Epithelial cell of esophagus (primary cell): Measurements from ENCODE around the gene SRPK2.

Experiments used
- DNase-seq: peaks from one replicate; pipeline ENCODE4 v3.0.0; 2010; ENCODE audit warnings: low read depth
- H3K4me3 ChIP-seq: 2 replicates; pipeline ENCODE4 v1.5.1; 2011; ENCODE audit warnings: mild to moderate bottlenecking, low read length, control low read depth
- CTCF ChIP-seq: IDR thresholded peaks from 2 replicates; pipeline ENCODE4 v1.5.1; 2011; ENCODE audit warnings: low read depth, mild to moderate bottlenecking, low read length, control low read depth, inconsistent platforms; ENCODE audit not compliant: insufficient read depth; ENCODE audit errors: missing control alignments

SRPK2 gene

GRCh38 chr7:105136221-105136620 lies 252.5 kb downstream of the SRPK2 start:
- no peak for DNase-seq
- peak; percentile 6 for TF ChIP-seq CTCF
- H3K4me3 ChIP-seq, result no peak overlapping the region

GRCh38 chr7:105133986-105134655 lies 254.6 kb downstream of the SRPK2 start:
- DNase-seq, result no peak
- H3K4me3 ChIP-seq, result no peak overlapping the region
- TF ChIP-seq CTCF, result no peak

GRCh38 chr7:105133358-105133757 lies 255.4 kb downstream of the SRPK2 start:
- no peak for DNase-seq
- H3K4me3 ChIP-seq, result no peak overlapping the region
- TF ChIP-seq CTCF, result no peak

GRCh38 chr7:105132835-105133234 lies 255.9 kb downstream of the SRPK2 start:
- DNase-seq, result no peak
- TF ChIP-seq CTCF, result no peak
- no peak overlapping the region for H3K4me3 ChIP-seq

GRCh38 chr7:105132335-105132734 lies 256.4 kb downstream of the SRPK2 start:
- H3K4me3 ChIP-seq, result no peak overlapping the region
- DNase-seq, result no peak
- no peak for TF ChIP-seq CTCF

- TF ChIP-seq CTCF, result no peak
- no peak for DNase-seq
Observed at GRCh38 chr7:105131890-105132289, 256.8 kb downstream of the SRPK2 start.

GRCh38 chr7:105131033-105131656 lies 257.6 kb downstream of the SRPK2 start:
- no peak for TF ChIP-seq CTCF
- peak; percentile 20 for DNase-seq
- H3K4me3 ChIP-seq, result no peak overlapping the region

More at GRCh38 chr7:105131890-105132289, 256.8 kb downstream of the SRPK2 start:
- H3K4me3 ChIP-seq, result no peak overlapping the region
